ENCODE measurements around the gene PLEKHJ1.

DNA sequence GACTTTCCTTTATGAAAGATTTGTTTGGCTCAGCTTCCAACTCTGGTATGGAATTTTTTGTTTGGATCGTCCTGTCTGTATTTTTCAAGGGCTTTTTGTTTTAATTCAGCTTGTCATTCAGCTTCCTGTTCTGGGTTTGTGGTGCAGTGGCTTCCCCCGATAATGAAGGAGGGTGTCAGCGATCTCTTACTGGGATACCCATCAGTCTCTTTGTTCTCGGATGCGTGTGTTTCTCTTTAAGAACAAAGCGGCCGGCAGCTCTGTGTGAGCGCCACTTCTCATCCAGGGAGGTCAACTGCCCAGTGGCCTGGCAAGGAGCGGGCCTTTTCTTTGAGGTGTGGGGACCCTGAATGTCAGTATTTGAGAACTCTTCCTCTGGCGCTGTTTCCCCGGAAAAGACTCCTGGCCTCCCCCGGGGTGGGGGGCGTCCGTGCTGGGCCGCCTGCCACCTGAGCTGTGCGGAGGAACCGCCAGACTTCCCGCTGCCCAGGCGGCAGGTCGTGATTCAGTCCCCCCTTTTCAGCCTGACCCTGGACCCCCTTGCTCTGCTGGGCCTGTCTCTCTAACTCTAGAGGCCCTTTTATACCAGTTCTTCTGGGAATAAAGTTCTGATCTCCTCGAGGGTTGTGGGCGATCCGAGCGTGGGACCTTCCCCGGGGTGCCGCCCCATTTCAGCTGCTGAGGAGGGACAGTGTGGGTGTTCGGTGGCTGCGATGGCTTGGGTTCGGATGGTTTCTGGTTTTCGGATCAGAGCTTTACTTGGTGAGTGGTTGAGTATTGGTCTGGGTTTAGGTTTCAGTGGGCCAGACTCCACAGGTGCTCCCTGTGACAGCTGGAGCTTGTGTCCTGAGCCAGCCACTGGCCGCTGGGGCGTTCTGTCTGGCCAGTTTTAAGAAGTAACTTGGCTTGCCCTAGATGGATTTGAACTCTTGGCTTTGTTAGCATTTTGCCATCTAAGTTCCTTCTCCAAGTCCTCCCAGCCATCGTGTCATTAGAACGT, 3.9 kb upstream of the PLEKHJ1 start:
- TF ChIP-seq, protein P1, sequence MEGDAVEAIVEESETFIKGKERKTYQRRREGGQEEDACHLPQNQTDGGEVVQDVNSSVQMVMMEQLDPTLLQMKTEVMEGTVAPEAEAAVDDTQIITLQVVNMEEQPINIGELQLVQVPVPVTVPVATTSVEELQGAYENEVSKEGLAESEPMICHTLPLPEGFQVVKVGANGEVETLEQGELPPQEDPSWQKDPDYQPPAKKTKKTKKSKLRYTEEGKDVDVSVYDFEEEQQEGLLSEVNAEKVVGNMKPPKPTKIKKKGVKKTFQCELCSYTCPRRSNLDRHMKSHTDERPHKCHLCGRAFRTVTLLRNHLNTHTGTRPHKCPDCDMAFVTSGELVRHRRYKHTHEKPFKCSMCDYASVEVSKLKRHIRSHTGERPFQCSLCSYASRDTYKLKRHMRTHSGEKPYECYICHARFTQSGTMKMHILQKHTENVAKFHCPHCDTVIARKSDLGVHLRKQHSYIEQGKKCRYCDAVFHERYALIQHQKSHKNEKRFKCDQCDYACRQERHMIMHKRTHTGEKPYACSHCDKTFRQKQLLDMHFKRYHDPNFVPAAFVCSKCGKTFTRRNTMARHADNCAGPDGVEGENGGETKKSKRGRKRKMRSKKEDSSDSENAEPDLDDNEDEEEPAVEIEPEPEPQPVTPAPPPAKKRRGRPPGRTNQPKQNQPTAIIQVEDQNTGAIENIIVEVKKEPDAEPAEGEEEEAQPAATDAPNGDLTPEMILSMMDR (IDR thresholded peaks at IDR 0.05; ENCODE audit: insufficient read depth, low read depth, low read length), result no peak
- no peak for TF ChIP-seq EZH2 (IDR thresholded peaks at IDR 0.05; ENCODE audit: insufficient read depth, low read length)

Measured in astrocyte (in vitro differentiated cells and primary cell).